Stimulated activated CD4-positive, alpha-beta T cell treated with anti-CD3 and anti-CD28 coated beads, TNF-alpha, amount 100 ng/mL, for 4 hours (primary cell): ENCODE measurements around the gene MANF.
A peak's percentile ranks its signal among the peaks of the same experiment; 100 is the strongest.

Experiments used
- DNase-seq, 3 experiments: peaks; one replicate each; pipeline ENCODE4 v3.0.0-alpha.2; 2020; ENCODE audit warnings: low read depth in 3 of 3

Gene MANF

GRCh38 chr3:51390246-51391074, 5.4 kb downstream of the MANF start:
- DNase-seq: no peak

GRCh38 chr3:51391075-51391565, 6.0 kb downstream of the MANF start, which contains the start of gene RBM15B:
Gene RBM15B (plus strand): TSS chr3:51391285. CDS start chr3:51391400, 115 bp downstream.
- peak; percentile 90 to 96 (median 93) for DNase-seq

GRCh38 chr3:51391566-51392354, 6.7 kb downstream of the MANF start:
- peak; percentile 31 to 45 (median 40) for DNase-seq

- no peak for DNase-seq
Measured at GRCh38 chr3:51392355-51393133, 7.5 kb downstream of the MANF start.

- no peak for DNase-seq
Measured at GRCh38 chr3:51393134-51393495, 8.0 kb downstream of the MANF start.

DNA sequence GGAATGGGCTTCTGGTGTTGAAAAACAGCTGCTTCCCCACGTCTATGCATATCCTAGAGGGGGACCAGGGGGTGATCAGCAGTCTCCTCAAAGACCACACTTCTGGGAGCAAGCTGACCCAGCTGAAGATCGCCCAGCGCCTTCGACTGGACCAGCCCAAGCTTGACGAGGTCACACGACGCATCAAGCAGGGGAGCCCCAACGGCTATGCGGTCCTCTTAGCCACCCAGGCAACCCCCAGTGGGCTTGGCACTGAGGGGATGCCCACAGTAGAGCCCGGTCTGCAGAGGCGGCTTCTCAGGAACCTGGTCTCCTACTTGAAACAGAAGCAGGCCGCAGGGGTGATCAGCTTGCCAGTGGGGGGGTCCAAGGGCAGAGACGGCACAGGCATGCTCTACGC, 8.5 kb downstream of the MANF start:
- no peak for DNase-seq

DNA sequence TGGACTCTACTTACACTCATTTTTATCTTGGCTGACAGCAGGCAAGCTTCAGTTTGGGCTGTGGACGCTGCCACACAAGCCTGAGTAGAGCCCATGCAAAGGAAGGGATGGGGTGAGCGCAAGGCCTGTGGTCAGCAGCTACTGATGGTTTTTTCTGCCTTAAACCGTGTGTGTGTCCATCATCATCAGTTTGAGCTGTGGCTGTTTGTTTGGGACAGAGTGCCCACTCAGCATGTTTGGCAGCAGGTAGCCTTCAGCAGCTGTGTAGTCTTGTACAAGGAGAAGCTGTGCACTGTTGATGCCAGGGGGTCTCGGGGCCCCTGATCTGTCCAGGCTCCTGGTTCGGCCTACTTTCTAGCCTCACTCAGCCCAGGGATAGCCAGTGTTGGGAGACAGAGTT, 9.4 kb downstream of the MANF start:
- no peak for DNase-seq

DNA sequence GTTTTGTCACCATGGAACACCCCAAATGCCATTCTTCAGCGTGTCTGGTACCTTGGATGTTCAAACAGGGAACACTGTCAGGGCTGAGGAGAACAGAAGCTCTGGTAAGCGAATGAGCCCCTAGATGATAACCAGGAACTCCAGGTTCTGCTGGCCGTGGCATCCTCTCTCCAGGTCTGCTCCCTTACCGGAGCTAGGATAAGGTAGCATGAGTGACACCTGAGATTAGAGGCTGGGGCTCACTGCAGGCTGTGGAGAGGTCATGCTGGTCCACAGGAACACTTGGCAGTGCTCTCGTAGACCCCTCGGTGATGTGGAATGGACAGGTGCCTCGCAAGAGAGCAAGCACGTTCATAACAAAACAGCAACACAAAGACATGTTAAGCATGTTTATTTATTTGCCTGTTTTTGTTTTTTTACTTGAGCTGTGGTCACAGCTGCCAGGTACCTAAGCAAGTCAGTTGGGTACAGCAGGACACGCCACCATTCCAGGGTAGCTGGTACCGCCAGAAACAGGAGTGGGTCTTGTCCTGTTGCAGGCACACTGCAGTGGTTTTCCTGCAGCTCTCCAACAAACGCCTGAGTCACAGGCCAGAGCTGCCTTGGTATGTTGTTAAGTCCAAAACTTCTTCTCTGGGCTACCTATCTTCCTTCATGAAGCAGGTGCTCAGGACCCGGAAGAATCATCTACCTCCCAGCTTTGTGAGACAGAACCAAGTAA, 10.6 kb downstream of the MANF start:
- DNase-seq: no peak

GRCh38 chr3:51396401-51396800, 11.3 kb downstream of the MANF start:
- no peak for DNase-seq

GRCh38 chr3:51397392-51397791, 12.3 kb downstream of the MANF start:
- no peak for DNase-seq

- no peak for DNase-seq
Measured at GRCh38 chr3:51398595-51399310, 13.7 kb downstream of the MANF start.

DNA sequence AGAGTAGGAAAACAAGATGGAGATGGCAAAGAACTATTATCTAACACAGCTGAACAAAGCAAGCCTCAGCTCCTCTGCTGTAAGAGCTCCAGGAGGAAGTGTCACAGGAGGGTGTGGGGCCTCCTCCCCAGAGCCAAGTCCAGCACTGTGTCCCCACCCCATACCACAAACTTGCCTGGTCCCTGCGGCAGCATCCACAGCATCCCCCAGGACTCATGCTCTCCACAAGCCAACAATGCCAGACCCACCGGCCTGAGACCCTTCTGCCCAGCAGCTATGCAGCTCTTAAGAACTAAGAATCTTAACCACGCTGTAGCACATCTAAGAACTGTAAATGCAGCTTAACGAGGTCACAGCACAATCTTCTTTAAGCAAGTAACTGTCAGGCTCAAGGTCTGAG, 15.1 kb downstream of the MANF start:
- DNase-seq: no peak

GRCh38 chr3:51401735-51402134, 16.6 kb downstream of the MANF start:
- DNase-seq: no peak

DNA sequence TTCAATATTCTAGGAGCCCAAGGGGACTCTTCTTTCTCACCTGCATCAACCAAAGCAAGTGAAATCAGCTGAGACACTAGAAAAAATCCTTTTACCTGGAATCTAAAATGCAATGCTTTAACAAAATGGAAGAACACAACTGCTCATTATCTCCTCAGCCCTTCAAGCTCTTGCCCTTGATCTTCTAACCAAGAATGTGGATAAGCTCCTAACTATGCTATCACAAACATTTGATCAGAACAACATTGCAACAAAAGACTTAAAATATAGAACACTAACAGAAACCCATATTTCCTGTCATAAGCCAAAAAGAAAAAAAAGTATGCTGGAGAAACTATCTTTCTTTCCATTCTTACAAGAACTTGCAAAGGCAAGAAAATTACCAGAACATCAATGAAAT, 18.6 kb downstream of the MANF start:
- no peak for DNase-seq

GRCh38 chr3:51408021-51408420, 22.9 kb downstream of the MANF start:
- DNase-seq: no peak

DNA sequence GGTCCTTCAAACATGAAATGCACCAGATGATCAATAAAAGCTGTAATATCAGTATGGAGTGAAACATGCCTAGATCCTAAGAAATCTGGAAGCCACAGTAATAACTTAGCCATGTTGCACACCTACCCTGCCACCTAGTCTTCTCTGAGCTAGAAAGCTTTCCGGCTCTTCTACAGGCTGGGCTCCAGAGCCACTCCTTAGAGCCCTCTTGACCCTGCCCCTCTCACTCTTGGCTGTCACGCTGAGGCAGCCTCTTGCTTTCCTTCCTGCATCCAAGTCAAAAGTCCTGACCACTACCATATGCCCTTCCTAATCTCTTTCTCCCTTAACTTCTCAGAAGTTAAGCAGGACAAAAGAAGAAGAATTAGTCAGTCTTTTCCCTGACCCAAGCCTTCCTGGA, 23.7 kb downstream of the MANF start:
- no peak for DNase-seq

- DNase-seq: no peak
Measured at GRCh38 chr3:51422211-51422610, 37.1 kb downstream of the MANF start.

DNA sequence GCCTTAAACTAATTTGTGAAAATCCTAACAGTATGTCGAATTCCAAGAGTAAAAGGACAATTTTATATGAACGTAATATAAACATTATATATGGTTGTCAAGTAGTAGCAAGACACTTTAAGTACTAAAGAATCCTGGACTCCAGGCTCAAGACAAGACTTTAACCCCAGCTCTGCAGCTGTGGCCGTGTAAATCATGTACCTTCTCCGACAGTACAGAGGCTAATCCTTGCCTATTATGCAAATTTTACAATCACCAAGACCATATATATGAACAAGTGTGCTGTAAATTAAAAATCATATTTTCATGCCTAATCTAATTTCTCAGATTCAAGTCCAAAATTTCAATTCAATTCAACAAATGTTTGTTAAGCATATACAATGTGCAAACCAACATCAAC, 41.8 kb downstream of the MANF start:
- DNase-seq: no peak

GRCh38 chr3:51429138-51429537, 44.0 kb downstream of the MANF start:
- DNase-seq: no peak

- no peak for DNase-seq
Measured at GRCh38 chr3:51434110-51434509, 49.0 kb downstream of the MANF start.
